ENCODE measurements around the gene RPS27L. TPM values are rescaled to one million over a fixed set of nuclear protein-coding genes. Genes with fewer than 3 reads are reported as not detected.

The RPS27L gene
- total and polyA plus RNA-seq, 2 experiments from 2014 or later, result 85.9 to 1,011 TPM

DNA sequence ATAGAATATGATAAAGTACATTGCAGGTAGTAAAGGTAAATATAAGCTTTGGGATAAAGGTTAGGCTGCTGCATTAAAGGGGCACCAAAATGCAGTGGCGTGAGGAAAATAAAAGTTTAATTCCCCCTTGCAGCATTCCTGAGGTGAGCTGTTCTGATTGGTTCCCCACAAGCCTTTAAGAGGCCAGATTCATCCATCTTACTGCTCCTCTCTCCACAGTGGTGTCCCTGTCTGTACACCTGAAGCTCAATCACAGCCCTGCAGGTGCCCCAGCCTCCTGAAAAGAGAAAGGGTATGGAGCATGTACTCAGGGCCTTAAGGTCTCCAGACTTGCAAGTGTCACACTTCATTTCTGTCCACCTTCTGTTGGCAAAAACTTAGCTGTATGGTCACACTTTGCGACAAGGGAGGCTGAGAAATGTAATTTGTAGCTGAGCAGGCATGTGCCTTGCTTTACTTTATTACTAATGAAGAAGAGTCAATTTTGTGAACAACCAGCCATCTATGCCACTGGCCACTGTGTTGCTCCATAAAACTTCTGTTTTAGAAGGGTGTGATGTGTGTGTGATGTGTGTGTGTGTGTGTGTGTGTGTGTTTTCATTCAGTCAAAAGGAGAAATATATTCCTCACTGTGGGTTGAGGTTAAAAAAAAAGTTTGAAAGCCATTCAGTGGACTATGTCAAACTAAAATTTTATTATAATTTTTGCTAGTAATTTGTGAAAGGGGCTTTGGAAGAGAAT is 22.9 kb downstream of the RPS27L start:
- H4K20me1 ChIP-seq (replicated peaks; ENCODE audit: insufficient read depth), result no peaks in the 10 kb centered on the region
- H3K36me3 ChIP-seq (ENCODE audit: insufficient read depth), result no peaks in the 10 kb centered on the region; the same call in 1 of the 2 replicates
- Mint-ChIP-seq H3K27me3 (ENCODE audit: insufficient read depth, low read depth, poor library complexity) (peaks cover 3% of the 10 kb centered on the region), H3K4me1 (0 out of 3 replicates have a peak, but pooled peaks cover 2% of the 10 kb centered on the region), H3K27ac (0 out of 2 replicates have a peak overlapping the region, but pooled peaks have one; percentile 52), H3K9me3 (no peaks in the 10 kb centered on the region), H3K4me3 (no peak overlapping the region), H3K36me3 (ENCODE audit: low read depth) (no peaks in the 10 kb centered on the region)
- H3F3A ChIP-seq (replicated peaks; ENCODE audit: low read depth), result no peaks in the 10 kb centered on the region
- H2AFZ ChIP-seq, result no peak overlapping the region
- peak; percentile 82 for ATAC-seq
- H3K4me3 ChIP-seq, result no peak overlapping the region
- H3K9me2 ChIP-seq (ENCODE audit: insufficient read depth), result no peaks in the 10 kb centered on the region
- H3K4me2 ChIP-seq, result no peak overlapping the region
- H3K27me3 ChIP-seq (ENCODE audit: insufficient read depth), result no peaks in the 10 kb centered on the region
- no peaks in the 10 kb centered on the region for H3K4me1 ChIP-seq (ENCODE audit: insufficient read depth)
- no peak overlapping the region for H3K27ac ChIP-seq (ENCODE audit: low read depth)
- DNase-seq (ENCODE audit: low spot score), result peak; percentile 37
- TF ChIP-seq EZH2phosphoT487 (IDR thresholded peaks at IDR 0.05; ENCODE audit: unreplicated experiment), result no peak
- no peak for TF ChIP-seq CREB1 (CRISPR knock-in tag; IDR thresholded peaks at IDR 0.05; ENCODE audit: low read depth)
- TF ChIP-seq ZNF462 (CRISPR knock-in tag; IDR thresholded peaks at IDR 0.05), result no peak
- no peak for TF ChIP-seq CTCF (conservative IDR thresholded peaks at IDR 0.05; ENCODE audit: low read depth in 2 of 2)
- H3K79me2 ChIP-seq (replicated peaks; ENCODE audit: insufficient read depth), result no peaks in the 10 kb centered on the region

Data from GM23338 (cell line).